ENCODE measurements around the gene FRAT1.

DNA sequence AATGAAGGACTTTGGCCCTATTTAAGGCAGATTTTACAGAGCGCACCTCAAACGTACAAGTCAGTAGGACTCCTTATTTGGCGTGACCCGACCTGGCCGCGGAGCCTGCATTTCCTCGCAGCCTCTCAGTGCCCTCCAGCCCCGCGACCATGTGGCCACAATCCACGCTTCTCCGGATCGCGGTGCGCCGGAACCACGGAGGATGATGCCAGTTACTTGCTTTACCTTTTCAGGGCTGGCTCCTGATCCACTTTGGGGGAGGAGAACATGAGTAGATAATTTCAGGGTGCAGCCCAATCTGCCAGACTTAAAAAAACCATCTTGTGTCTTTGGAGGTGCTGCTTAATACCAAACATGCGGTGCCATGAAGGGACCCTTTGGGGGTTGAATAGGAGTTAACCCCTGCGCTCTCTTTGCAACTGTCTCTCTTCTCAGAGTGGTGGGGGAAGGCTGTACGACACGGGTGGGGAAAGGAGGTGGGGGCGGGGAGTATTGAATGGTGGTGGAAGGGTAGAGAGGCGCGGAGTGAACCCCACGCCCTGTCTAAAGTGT lies 1.5 kb downstream of the FRAT1 start:
- TF ChIP-seq, protein P1, sequence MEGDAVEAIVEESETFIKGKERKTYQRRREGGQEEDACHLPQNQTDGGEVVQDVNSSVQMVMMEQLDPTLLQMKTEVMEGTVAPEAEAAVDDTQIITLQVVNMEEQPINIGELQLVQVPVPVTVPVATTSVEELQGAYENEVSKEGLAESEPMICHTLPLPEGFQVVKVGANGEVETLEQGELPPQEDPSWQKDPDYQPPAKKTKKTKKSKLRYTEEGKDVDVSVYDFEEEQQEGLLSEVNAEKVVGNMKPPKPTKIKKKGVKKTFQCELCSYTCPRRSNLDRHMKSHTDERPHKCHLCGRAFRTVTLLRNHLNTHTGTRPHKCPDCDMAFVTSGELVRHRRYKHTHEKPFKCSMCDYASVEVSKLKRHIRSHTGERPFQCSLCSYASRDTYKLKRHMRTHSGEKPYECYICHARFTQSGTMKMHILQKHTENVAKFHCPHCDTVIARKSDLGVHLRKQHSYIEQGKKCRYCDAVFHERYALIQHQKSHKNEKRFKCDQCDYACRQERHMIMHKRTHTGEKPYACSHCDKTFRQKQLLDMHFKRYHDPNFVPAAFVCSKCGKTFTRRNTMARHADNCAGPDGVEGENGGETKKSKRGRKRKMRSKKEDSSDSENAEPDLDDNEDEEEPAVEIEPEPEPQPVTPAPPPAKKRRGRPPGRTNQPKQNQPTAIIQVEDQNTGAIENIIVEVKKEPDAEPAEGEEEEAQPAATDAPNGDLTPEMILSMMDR (IDR thresholded peaks at IDR 0.05) = no peak
- no peak for TF ChIP-seq EZH2 (IDR thresholded peaks at IDR 0.05; ENCODE audit: borderline replicate concordance, insufficient read depth, low read depth, low read length, poor library complexity, severe bottlenecking)
